IMR-90 (cell line): Measurements from ENCODE around the gene CD6. TPM values are rescaled to one million over a fixed set of nuclear protein-coding genes. Genes with fewer than 3 reads are reported as not detected.
A peak's percentile ranks its signal among the peaks of the same experiment; 100 is the strongest.

Source experiments
- ATAC-seq: fragments of 200-7000 bp; cut with Tn5 transposase; 2 replicates; pipeline ENCODE4 v1.9.1; 2020; ENCODE audit warnings: low read depth, mild to moderate bottlenecking, moderate library complexity
- BruUV-seq: library from RNA; stranded (reverse); fragments of 400-500 nt; replicated peaks from 2 replicates; lab custom pipeline; 2021; lab: Mats Ljungman, UMichigan
- CTCF ChIA-PET: fragments of 300-600 bp; formaldehyde crosslinking; extraction: SDS; loops from one replicate; lab custom pipeline; 2021; ENCODE audit warnings: antibody characterized with exemption; lab: Yijun Ruan, JAX
- POLR2A ChIA-PET: fragments of 300-600 bp; sonication (Branson Sonifier 250); formaldehyde crosslinking; loops from one replicate; lab custom pipeline; 2022; ENCODE audit warnings: antibody characterized with exemption; ENCODE audit not compliant: unreplicated experiment; lab: Charles Lee
- DNase-seq: peaks from one replicate; pipeline ENCODE4 v3.0.0; 2013
- H2AFZ ChIP-seq: replicated peaks from 2 replicates; pipeline ENCODE3; 2013; ENCODE audit warnings: low read length, mild to moderate bottlenecking; ENCODE audit not compliant: poor library complexity
- H2AK5ac ChIP-seq: 2 replicates; pipeline ENCODE4 v1.6.1; 2013; ENCODE audit warnings: low read depth, low read length, inconsistent platforms
- H2AK9ac ChIP-seq: replicated peaks from 2 replicates; pipeline ENCODE3; 2013; ENCODE audit warnings: mild to moderate bottlenecking, low read depth, low read length, moderate library complexity; ENCODE audit not compliant: poor library complexity
- H2BK120ac ChIP-seq: 2 replicates; pipeline ENCODE4 v1.6.1; 2013; ENCODE audit warnings: low read depth, low read length, inconsistent platforms
- H2BK15ac ChIP-seq: 3 replicates; pipeline ENCODE4 v1.6.1; 2013; ENCODE audit warnings: low read depth, low read length, inconsistent platforms
- H2BK20ac ChIP-seq: 2 replicates; pipeline ENCODE4 v1.6.1; 2013; ENCODE audit warnings: low read depth, mild to moderate bottlenecking, inconsistent platforms, low read length, moderate library complexity
- H2BK5ac ChIP-seq: 2 replicates; pipeline ENCODE4 v1.6.1; 2013; ENCODE audit warnings: mild to moderate bottlenecking, low read depth, low read length, inconsistent platforms; ENCODE audit not compliant: poor library complexity, severe bottlenecking
- H3K14ac ChIP-seq: replicated peaks from 2 replicates; pipeline ENCODE4 v1.6.1; 2013; ENCODE audit warnings: low read depth, low read length, inconsistent platforms
- H3K18ac ChIP-seq: 2 replicates; pipeline ENCODE4 v1.6.1; 2013; ENCODE audit warnings: low read depth, low read length, control low read depth
- H3K23ac ChIP-seq: 2 replicates; pipeline ENCODE4 v1.6.1; 2013; ENCODE audit warnings: low read depth, low read length, inconsistent platforms
- H3K27ac ChIP-seq: 2 replicates; pipeline ENCODE4 v1.5.1; 2013; ENCODE audit warnings: mild to moderate bottlenecking, control low read depth, low read length; ENCODE audit not compliant: insufficient read depth
- H3K27me3 ChIP-seq: 2 replicates; pipeline ENCODE4 v1.6.1; 2013; ENCODE audit warnings: low read length; ENCODE audit not compliant: control insufficient read depth, insufficient read depth
- H3K36me3 ChIP-seq: 2 replicates; pipeline ENCODE4 v1.6.1; 2013; ENCODE audit warnings: low read length, mixed read lengths; ENCODE audit not compliant: control insufficient read depth, insufficient read depth
- H3K4ac ChIP-seq: 2 replicates; pipeline ENCODE4 v1.6.1; 2013; ENCODE audit warnings: low read depth, low read length, inconsistent platforms
- H3K4me1 ChIP-seq: 2 replicates; pipeline ENCODE4 v1.6.1; 2013; ENCODE audit warnings: low read length, mixed read lengths; ENCODE audit not compliant: control insufficient read depth, insufficient read depth
- H3K4me2 ChIP-seq: 2 replicates; pipeline ENCODE4 v1.6.1; 2013; ENCODE audit warnings: low read depth, mild to moderate bottlenecking, control low read depth, low read length, moderate library complexity
- H3K4me3 ChIP-seq: 2 replicates; pipeline ENCODE4 v1.5.1; 2013; ENCODE audit warnings: low read depth, mild to moderate bottlenecking, control low read depth, low read length, moderate library complexity; ENCODE audit not compliant: insufficient read depth
- H3K56ac ChIP-seq: 2 replicates; pipeline ENCODE4 v1.6.1; 2013; ENCODE audit warnings: low read length, inconsistent platforms; ENCODE audit not compliant: insufficient read depth; ENCODE audit errors: extremely low read depth
- H3K79me1 ChIP-seq, 2 experiments: 2 replicates each; pipeline ENCODE4 v1.6.1; 2013; ENCODE audit warnings: low read length in 2 of 2, inconsistent platforms in 1 of 2, low read depth in 1 of 2
- H3K9ac ChIP-seq: 2 replicates; pipeline ENCODE4 v1.6.1; 2013; ENCODE audit warnings: low read depth, low read length, control low read depth
- H3K9me1 ChIP-seq: 2 replicates; pipeline ENCODE4 v1.6.1; 2013; ENCODE audit warnings: low read length, inconsistent platforms; ENCODE audit not compliant: insufficient read depth
- H3K9me3 ChIP-seq: 2 replicates; pipeline ENCODE4 v1.6.1; 2013; ENCODE audit warnings: low read length; ENCODE audit not compliant: control insufficient read depth, insufficient read depth
- H4K20me1 ChIP-seq: 2 replicates; pipeline ENCODE4 v1.6.1; 2013; ENCODE audit warnings: low read length, inconsistent platforms; ENCODE audit not compliant: insufficient read depth
- H4K5ac ChIP-seq: 2 replicates; pipeline ENCODE4 v1.6.1; 2013; ENCODE audit warnings: mild to moderate bottlenecking, low read depth, low read length, control low read depth
- H4K8ac ChIP-seq, 2 experiments: 2 replicates each; pipeline ENCODE4 v1.6.1; 2013; ENCODE audit warnings: low read depth in 2 of 2, low read length in 2 of 2, control low read depth in 1 of 2, inconsistent platforms in 1 of 2
- H4K91ac ChIP-seq: 2 replicates; pipeline ENCODE4 v1.6.1; 2013; ENCODE audit warnings: low read depth, low read length, inconsistent platforms; ENCODE audit not compliant: insufficient read depth
- NFE2L2 ChIP-seq: fragments of 150-350 bp; IDR thresholded peaks from 2 replicates; pipeline ENCODE4 v1.6.1; 2016; ENCODE audit warnings: low read depth, mild to moderate bottlenecking, low read length
- WGBS, 2 experiments: methylation state at CpG; one replicate each; pipeline versions ENCODE4 v1.1.5 to v1.1.7; 2013; ENCODE audit warnings: missing lambda C conversion rate in 2 of 2; ENCODE audit not compliant: insufficient read length in 1 of 2; ENCODE audit errors: extremely low coverage in 2 of 2; 5-methylcytosine and 5-hydroxymethylcytosine counted together
- dilution Hi-C: fragments of 300-500 bp; cut with HindIII; formaldehyde crosslinking; loops from one replicate; pipeline ENCODE4 v1.14.3; 2018; ENCODE audit warnings: low sequenced_read_pairs; ENCODE audit not compliant: unreplicated experiment
- in situ Hi-C: fragments of 300-500 bp; cut with MboI; formaldehyde crosslinking; loops from 3 replicates; pipeline ENCODE4 v1.14.3; 2019; ENCODE audit warnings: low sequenced_read_pairs, inconsistent platforms, mixed read lengths
- intact Hi-C: fragments of 100-400 bp; cut with micrococcal nuclease; formaldehyde crosslinking; loops from 2 replicates; pipeline ENCODE4 v1.10.0; 2022
- polyA plus RNA-seq, 3 experiments: library from polyadenylated mRNA; depleted of rRNA; stranded (reverse); fragments of >200 nt; gene quantifications; 2 replicates each; pipeline ENCODE4 v1.2.3, GENCODE V29; 2012; ENCODE audit warnings: low replicate concordance in 1 of 3
- total RNA-seq: library from RNA; depleted of rRNA; stranded (reverse); fragments of >200 nt; gene quantifications from 2 replicates; pipeline ENCODE4 v1.2.3, GENCODE V29; 2012

Gene CD6
- total and polyA plus RNA-seq, 2 of the 4 experiments (the other 2 are of a cell fraction): not detected

DNA sequence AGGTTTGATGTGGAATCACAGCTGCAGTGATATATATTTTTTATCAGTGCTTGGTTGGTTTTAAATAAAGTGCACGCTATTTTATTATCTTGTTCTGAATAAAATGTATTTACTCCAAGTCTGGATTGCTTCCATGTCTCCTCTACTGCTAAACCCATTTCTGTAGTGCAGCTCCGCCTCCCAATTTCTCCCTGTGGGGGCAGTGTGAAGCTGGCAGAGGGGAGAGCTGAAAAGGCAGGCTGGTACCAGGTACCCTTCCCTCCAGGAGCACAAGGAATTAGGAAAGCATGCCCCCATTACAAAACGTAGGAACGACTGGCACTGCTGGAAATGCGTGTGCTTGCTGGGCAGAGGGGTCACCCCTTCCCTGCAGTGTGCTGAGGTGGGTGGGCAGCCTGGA is 48.2 kb upstream of the CD6 start:
- dilution Hi-C loops: no loop called here
- H3K9me1 ChIP-seq: peaks cover 18% of the 10 kb centered on the region; the same call in 1 of the 2 replicates
- no peak overlapping the region for H2BK5ac ChIP-seq
- H3K4me3 ChIP-seq: no peak overlapping the region
- no peak overlapping the region for H3K4me2 ChIP-seq
- H3K23ac ChIP-seq: no peak overlapping the region
- no peak overlapping the region for H3K9ac ChIP-seq
- peak overlapping the region; percentile 3 for H2AK9ac ChIP-seq
- H2BK120ac ChIP-seq: no peak overlapping the region
- H3K14ac ChIP-seq: no peak overlapping the region
- in situ Hi-C loops: loop anchor here (25.0 kb wide), 1 partner anchor 1336 kb away; no protein-coding TSS in a partner anchor
- intact Hi-C loops: no loop called here
- ATAC-seq (no peak), DNase-seq (no peak)
- H2BK15ac ChIP-seq: no peak overlapping the region
- no peaks in the 10 kb centered on the region for H3K27me3 ChIP-seq
- peaks cover 17% of the 10 kb centered on the region for H3K4me1 ChIP-seq
- no TSS peak for BruUV-seq
- H3K36me3 ChIP-seq: peaks cover 31% of the 10 kb centered on the region
- no peak overlapping the region for H2BK20ac ChIP-seq
- H4K8ac ChIP-seq: no peak overlapping the region
- H4K20me1 ChIP-seq: peaks cover 23% of the 10 kb centered on the region
- no peak overlapping the region for H2AK5ac ChIP-seq
- no peaks in the 10 kb centered on the region for H3K9me3 ChIP-seq
- no peak overlapping the region for H3K4ac ChIP-seq
- no peak overlapping the region for H4K91ac ChIP-seq
- ChIA-PET CTCF (no interaction called here), POLR2A (no interaction called here)
- WGBS, 2 experiments: no CpG with 5 or more reads among the region's 5 CpGs
- TF ChIP-seq NFE2L2: no peak
- no peak overlapping the region for H3K27ac ChIP-seq
- no peak overlapping the region for H2AFZ ChIP-seq
- no peak overlapping the region for H3K56ac ChIP-seq
- peaks cover 16 to 52% of the 10 kb centered on the region in 2 experiments; a peak in 3 of 4 replicates for H3K79me1 ChIP-seq
- H4K5ac ChIP-seq: no peak overlapping the region
- H3K18ac ChIP-seq: no peak overlapping the region
